Chondrocyte (in vitro differentiated cells): ENCODE results near the gene MED14. TPM values are rescaled to one million over a fixed set of nuclear protein-coding genes. Genes with fewer than 3 reads are reported as not detected.

Source experiments
- DNase-seq: peaks from one replicate; pipeline ENCODE4 v3.0.0; 2021; ENCODE audit warnings: mixed read lengths, low spot score
- H3K27ac Mint-ChIP-seq: one replicate; pipeline ENCODE4 v1.8.0; 2021; ENCODE audit warnings: mild to moderate bottlenecking, moderate library complexity, mixed read lengths; ENCODE audit not compliant: unreplicated experiment
- H3K27me3 Mint-ChIP-seq: 2 replicates; pipeline ENCODE4 v1.8.0; 2021; ENCODE audit warnings: low read depth, mixed read lengths
- H3K36me3 Mint-ChIP-seq: 2 replicates; pipeline ENCODE4 v1.8.0; 2021; ENCODE audit warnings: low read depth, mixed read lengths
- H3K4me1 Mint-ChIP-seq: 2 replicates; pipeline ENCODE4 v1.8.0; 2021; ENCODE audit warnings: low read depth, mild to moderate bottlenecking, mixed read lengths
- H3K4me3 Mint-ChIP-seq: one replicate; pipeline ENCODE4 v1.8.0; 2021; ENCODE audit warnings: mild to moderate bottlenecking, moderate library complexity, mixed read lengths; ENCODE audit not compliant: unreplicated experiment
- H3K9me3 Mint-ChIP-seq: 2 replicates; pipeline ENCODE4 v1.8.0; 2021; ENCODE audit warnings: low read depth, mixed read lengths
- CTCF ChIP-seq: fragments of 200-600 bp; sonication (generic); IDR thresholded peaks from 2 replicates; pipeline ENCODE4 v1.5.0; 2021; ENCODE audit warnings: antibody characterized with exemption, mild to moderate bottlenecking, moderate library complexity
- total RNA-seq: library from RNA; stranded (reverse); gene quantifications from 3 replicates; pipeline ENCODE4 v1.2.1, GENCODE V29; 2021

Gene MED14
- total RNA-seq, 1 donor from 2014 or later = 62.9 TPM

GRCh38 chrX:40663880-40664630 lies 71.3 kb downstream of the MED14 start:
- Mint-ChIP-seq H3K4me1 (peaks cover 3% of the 10 kb centered on the region), H3K9me3 (no peaks in the 10 kb centered on the region), H3K27me3 (no peaks in the 10 kb centered on the region), H3K36me3 (peaks cover 17% of the 10 kb centered on the region), H3K27ac (no peak overlapping the region), H3K4me3 (no peak overlapping the region)
- TF ChIP-seq CTCF = peak; percentile 69
- DNase-seq = no peak

- peaks cover 17% of the 10 kb centered on the region for H3K36me3 Mint-ChIP-seq
- H3K4me3 Mint-ChIP-seq = no peak overlapping the region
- H3K27ac Mint-ChIP-seq = no peak overlapping the region
- H3K27me3 Mint-ChIP-seq = no peaks in the 10 kb centered on the region
- TF ChIP-seq CTCF = no peak
- no peaks in the 10 kb centered on the region for H3K9me3 Mint-ChIP-seq
- no peak for DNase-seq
- H3K4me1 Mint-ChIP-seq = peaks cover 3% of the 10 kb centered on the region
These were observed 72.1 kb downstream of the MED14 start for GRCh38 chrX:40663078-40663740.

- H3K36me3 Mint-ChIP-seq = peaks cover 8% of the 10 kb centered on the region
- H3K27me3 Mint-ChIP-seq = no peaks in the 10 kb centered on the region
- no peak overlapping the region for H3K4me3 Mint-ChIP-seq
- H3K4me1 Mint-ChIP-seq = peaks cover 3% of the 10 kb centered on the region
- H3K27ac Mint-ChIP-seq = no peak overlapping the region
- H3K9me3 Mint-ChIP-seq = no peaks in the 10 kb centered on the region
- no peak for DNase-seq
- TF ChIP-seq CTCF = no peak
These were observed 73.9 kb downstream of the MED14 start for GRCh38 chrX:40661489-40661888.

GRCh38 chrX:40660381-40660780 lies 75.0 kb downstream of the MED14 start:
- Mint-ChIP-seq H3K27ac (no peak overlapping the region), H3K36me3 (peaks cover 8% of the 10 kb centered on the region), H3K4me3 (no peak overlapping the region), H3K4me1 (peaks cover 3% of the 10 kb centered on the region), H3K27me3 (no peaks in the 10 kb centered on the region), H3K9me3 (no peaks in the 10 kb centered on the region)
- DNase-seq = no peak
- TF ChIP-seq CTCF = no peak

- H3K36me3 Mint-ChIP-seq = peaks cover 5% of the 10 kb centered on the region
- H3K27me3 Mint-ChIP-seq = no peaks in the 10 kb centered on the region
- TF ChIP-seq CTCF = no peak
- H3K27ac Mint-ChIP-seq = no peak overlapping the region
- H3K4me3 Mint-ChIP-seq = no peak overlapping the region
- no peak for DNase-seq
- H3K4me1 Mint-ChIP-seq = no peaks in the 10 kb centered on the region
- no peaks in the 10 kb centered on the region for H3K9me3 Mint-ChIP-seq
These were observed 81.8 kb downstream of the MED14 start for GRCh38 chrX:40653535-40653934.
